Hematopoietic multipotent progenitor cell treated with erythropoietin and hydrocortisone succinate and interleukin-3 and kit ligand, for 6 days (in vitro differentiated cells): ENCODE measurements around the gene RGCC.

ENCODE experiments used
- DNase-seq: peaks from one replicate; pipeline ENCODE4 v3.0.0-alpha.2; 2015

RGCC gene

DNA sequence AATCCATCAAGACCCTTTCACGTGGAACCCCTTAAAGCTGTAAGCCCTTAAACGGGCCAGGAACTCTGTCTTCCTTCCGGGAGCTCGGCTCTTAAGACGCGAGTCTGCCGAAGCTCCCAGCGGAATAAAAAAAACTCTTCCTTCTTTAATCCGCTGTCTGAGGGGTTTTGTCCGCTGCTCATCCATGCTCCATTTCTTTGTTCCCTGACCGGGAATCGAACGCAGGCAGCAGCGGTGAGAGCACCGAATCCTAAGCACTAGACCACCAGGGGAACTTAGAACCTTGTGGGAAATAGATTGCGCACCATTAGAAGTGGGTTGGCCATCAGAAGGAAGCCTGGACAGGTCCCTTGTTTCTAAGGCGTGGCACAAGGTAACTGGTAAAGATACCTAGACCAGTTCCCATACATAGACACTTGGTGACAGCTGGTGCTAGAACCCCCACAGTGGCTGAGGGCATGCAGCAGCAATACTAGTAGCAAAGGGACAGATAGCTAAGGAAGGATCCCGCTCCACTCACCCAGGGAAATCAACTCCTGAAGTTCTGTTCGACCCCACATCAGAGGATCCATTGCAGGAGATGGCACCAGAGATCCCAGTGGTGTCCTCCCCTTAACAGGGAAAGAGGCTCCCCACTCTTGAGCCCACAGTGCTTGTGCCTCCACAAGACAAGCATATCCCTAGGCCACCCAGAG lies 1.5 kb upstream of the RGCC start:
- DNase-seq = no peak

DNA sequence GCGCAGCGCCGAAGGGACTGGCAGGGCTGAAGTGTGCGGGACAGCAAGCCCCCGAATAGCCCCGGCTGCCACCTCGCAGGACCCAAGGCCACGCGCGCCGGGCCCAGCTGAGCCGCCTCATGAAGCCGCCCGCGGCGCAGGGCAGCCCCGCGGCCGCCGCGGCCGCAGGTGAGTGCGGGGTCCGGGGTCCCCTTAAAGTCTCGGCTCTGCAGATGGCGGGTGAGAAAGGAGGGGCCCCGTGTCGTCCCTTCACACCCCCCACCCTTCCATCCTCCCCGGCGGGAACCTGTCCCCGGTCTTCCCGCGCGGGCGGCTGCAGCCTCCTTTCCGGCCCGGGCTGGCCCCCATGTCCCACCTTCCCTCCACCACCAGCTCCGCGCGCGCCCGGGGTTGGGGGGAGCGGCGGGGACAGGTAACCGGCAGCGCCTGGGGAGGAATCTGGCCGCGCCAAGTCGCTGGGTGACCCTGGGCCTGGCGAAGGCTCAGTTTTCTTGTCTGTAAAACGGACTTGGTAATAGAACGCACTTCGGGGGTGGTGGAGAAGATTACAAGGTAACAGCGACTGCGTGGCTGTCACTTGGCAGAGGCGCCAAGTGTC lies 338 bp downstream of the RGCC start:
- DNase-seq = peak; percentile 61

DNA sequence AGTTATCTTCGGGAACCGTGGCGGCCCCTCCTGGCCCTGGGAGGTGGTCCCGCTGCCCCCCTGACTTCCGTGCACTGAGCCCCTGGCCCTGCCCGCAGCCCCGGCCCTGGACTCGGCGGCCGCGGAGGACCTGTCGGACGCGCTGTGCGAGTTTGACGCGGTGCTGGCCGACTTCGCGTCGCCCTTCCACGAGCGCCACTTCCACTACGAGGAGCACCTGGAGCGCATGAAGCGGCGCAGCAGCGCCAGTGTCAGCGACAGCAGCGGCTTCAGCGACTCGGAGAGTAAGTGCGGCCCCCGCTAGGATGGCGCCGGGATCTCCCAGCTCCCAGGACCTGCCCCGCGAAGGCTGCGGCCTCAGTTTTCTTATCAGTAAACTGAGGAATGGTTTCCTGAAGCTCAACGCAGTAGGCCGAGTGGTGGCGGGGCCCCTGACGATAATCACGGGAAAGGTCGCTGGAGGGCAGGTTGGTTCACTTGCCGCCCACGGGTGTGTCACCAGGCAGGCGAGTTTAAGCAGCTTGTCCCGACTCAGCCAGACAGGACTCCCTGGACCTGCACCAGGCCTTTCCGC lies 924 bp downstream of the RGCC start:
- DNase-seq = peak; percentile 63

- DNase-seq = peak; percentile 87
Measured at GRCh38 chr13:41458761-41459431, 1.5 kb downstream of the RGCC start.

- DNase-seq = no peak
Measured at GRCh38 chr13:41459432-41460073, 2.2 kb downstream of the RGCC start.

GRCh38 chr13:41460074-41460465 lies 2.7 kb downstream of the RGCC start:
- no peak for DNase-seq

- no peak for DNase-seq
Measured at GRCh38 chr13:41460930-41461329, 3.6 kb downstream of the RGCC start.

DNA sequence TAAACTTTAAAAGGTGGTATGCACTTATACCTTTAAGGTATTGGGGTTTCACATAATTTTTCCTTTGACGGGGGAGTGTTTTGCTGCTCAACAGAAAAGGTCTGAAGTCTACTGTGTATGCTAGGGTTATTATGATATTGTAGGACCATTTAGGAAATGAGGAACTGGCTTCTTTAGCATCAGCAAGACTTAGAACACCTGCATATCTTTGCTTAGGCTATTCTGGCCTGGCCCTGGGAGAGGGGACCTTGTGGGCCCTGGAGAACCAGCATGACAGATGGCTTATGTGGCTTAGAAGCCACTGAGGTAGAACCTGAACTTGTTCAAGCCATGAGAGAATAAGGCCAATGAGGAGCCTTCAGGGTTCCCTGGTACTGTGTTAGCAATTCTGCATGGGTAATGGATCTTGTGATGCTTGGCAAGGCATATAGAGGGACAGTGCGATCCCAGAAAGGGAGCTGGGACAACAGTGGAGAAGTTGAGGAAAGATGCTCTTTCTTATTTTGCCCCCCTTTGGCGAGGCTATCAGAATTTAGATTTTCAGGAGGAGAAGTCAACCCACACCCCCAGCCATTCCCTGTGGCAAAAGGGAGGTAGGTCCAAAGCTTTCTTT lies 4.3 kb downstream of the RGCC start:
- no peak for DNase-seq

GRCh38 chr13:41462427-41462826 lies 5.1 kb downstream of the RGCC start:
- DNase-seq = no peak

GRCh38 chr13:41463838-41464602 lies 6.7 kb downstream of the RGCC start:
- DNase-seq = peak; percentile 96

GRCh38 chr13:41465241-41465847 lies 8.0 kb downstream of the RGCC start:
- peak; percentile 68 for DNase-seq

DNA sequence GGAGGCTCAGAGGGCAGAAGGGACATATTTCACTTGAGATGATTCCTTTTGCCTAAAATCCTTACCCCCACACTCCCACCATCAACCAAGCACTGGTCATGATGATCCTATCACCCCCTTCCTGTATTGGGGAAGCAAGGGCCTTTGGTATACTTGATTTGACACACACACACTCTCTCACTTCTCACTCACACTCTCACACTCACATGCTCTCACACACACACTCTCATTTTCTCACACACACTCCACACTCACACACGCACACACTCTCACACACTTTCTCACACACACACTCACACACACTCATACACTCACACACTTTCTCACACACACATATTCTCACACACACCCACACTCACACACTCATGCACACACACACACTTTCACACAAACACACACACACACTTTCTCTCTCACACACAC lies 8.6 kb downstream of the RGCC start:
- DNase-seq = no peak

DNA sequence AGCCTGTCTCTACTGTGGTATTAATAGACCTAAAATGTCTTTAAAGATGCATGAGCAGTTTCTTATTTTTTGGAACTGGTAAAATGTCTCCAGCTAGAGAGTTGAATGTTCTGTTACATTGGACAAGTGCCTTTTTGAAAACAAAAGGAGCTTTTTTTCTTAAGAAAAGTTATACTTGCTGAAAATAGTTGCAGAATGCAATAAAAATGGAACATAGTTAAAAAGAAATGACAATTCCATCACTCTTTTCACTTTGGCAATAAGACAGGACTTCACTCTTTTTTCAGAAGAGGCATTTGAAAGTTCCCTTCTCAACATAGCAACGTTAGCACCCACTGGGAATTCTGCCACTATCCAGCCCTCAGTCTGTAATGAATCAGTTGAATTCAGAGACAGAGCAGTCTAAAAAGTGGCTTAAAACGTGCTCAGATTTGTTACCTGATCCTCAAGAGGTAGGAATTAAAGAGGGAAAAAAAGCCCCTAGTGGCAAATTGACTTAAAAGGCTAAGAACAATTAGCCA lies 10.1 kb downstream of the RGCC start:
- DNase-seq = no peak

DNA sequence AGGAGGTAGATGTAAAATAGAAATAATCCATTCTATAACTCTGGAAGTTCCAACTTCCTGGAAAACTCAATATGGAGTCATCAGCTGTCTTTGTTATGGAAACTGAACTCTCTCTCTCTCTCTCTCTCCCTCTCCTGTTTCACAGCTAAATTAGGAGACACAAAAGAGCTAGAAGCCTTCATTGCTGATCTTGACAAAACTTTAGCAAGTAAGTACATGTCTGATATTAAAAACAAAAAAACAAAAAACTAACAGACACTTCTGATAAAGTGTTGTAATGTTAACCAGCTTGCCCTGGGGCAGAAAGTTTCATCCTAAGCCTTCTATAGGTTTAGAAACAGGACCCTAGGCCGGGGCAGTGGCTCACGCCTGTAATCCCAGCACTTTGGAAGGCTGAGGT lies 11.3 kb downstream of the RGCC start:
- no peak for DNase-seq

GRCh38 chr13:41470196-41470595 lies 12.8 kb downstream of the RGCC start:
- no peak for DNase-seq

- DNase-seq = no peak
Measured at GRCh38 chr13:41471785-41472184, 14.4 kb downstream of the RGCC start.

DNA sequence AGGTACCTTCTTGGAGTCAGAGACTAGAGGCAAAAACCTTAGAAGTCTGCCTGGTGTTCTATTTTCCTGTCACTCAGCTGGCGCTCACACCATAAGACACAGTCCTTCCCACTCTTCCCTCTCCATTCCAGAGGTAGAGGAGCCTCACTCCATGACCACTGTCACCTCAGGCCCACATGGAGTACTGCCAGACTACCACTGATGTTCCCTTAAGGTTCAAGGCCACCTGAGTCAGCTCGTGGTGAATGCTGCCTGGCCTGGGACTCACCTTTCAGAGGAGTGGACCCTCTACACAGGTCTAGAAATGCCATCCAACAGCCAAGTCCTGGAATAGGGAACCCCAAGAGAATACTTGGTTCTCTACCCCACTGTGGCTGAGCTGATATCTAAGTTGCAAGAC lies 29.9 kb downstream of the RGCC start:
- no peak for DNase-seq

GRCh38 chr13:41488124-41488523 lies 30.8 kb downstream of the RGCC start:
- no peak for DNase-seq

- DNase-seq = no peak
Measured at GRCh38 chr13:41490371-41491015, 33.1 kb downstream of the RGCC start.

DNA sequence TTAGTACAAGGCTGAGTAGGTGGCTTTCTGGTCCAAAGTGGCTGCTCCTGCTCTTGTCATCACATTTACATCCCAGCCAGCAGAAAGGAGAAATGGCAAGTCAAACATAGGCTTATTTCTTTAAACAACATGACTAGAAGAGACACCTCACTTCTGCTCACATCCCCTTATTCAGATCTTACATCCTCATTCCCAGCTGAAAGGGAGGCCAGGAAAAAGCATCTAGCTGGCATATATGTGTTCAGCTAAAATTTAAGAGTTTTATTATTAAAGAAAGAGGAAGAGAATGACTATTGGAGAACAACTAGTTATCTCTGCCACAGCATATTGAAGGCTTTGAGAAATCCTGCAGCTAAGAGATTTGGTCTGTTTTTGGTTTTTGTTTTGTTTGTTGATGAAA lies 34.1 kb downstream of the RGCC start:
- no peak for DNase-seq
